H1 (cell line): Measurements from ENCODE around the gene PER2. TPM values are rescaled to one million over a fixed set of nuclear protein-coding genes. Genes with fewer than 3 reads are reported as not detected.

Experiments used
- BACH1 ChIP-seq: IDR thresholded peaks from 2 replicates; pipeline ENCODE4 v1.6.1; 2012; ENCODE audit warnings: low read length, improper control_type of control experiment
- polyA plus RNA-seq, 7 experiments: library from polyadenylated mRNA; depleted of rRNA in 3 of 7; stranded (reverse) in 5 of 7; unstranded in 2 of 7; fragments of >200 nt in 5 of 7; fragments of 200-250 nt in 2 of 7; gene quantifications; 1 replicate in 5 of 7; 2 replicates in 1 of 7; 4 replicates in 1 of 7; pipeline versions ENCODE4 v1.2.1 to v1.2.3, GENCODE V29; 2011 to 2013; ENCODE audit warnings: missing spikeins in 2 of 7, mixed read lengths in 2 of 7
- total RNA-seq: library from RNA; stranded (reverse); fragmentation: NEBNext Ultra II Directional; extraction: Animal tissue kit (Norgen Biotek cat#: 25700); gene quantifications from 2 replicates; pipeline ENCODE4 v1.2.1, GENCODE V29; 2021
- TF ChIP-seq, protein P1 (sequence below): fragments of 300-600 bp; sonication (generic); IDR thresholded peaks from 2 replicates; pipeline ENCODE4 v1.7.1; 2012; ENCODE audit warnings: low read length, moderate library complexity, mild to moderate bottlenecking, inconsistent platforms; ENCODE audit not compliant: insufficient replicate concordance

The PER2 gene
- total and polyA plus RNA-seq, 2 of the 8 experiments (the other 6 are each of a cell fraction or from before 2014, with no cell fraction given) = 0.91 to 5.5 TPM

DNA sequence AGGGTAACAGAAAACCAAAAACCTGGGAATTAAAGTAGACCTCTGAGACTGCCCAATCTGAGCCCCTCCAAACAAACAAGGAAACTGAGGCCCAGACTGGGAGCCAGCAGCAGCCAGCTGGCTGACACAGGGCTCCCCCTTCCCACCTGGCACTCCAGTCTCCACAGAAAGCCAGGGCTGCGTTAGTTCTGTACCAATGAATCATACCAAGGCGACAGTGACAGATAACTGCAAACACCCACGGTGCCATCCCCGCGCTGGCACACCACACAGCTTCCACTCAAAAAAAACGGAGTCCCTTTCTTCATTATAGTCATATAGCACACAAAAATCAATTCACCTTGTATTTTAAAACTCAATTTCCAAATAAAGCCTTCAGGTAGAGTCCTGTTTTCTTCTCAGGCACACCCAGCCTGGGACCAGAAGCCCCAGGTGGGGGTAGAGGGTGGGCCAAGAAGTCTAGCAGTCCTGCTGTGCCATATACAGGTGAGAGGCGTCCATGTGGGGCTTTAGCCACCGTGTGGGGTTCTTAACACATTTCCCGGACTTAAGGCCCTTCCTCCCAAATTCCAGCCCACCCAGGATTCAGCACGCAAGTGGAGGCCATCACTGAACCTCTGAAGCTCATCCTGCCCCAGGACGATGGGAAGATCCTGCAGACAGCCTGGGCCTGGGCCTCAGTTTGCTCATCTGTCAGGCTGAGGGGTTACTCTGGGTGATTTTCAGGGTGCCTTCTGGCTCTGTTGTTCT, 1.2 kb downstream of the PER2 start (continued):
- TF ChIP-seq, protein P1, sequence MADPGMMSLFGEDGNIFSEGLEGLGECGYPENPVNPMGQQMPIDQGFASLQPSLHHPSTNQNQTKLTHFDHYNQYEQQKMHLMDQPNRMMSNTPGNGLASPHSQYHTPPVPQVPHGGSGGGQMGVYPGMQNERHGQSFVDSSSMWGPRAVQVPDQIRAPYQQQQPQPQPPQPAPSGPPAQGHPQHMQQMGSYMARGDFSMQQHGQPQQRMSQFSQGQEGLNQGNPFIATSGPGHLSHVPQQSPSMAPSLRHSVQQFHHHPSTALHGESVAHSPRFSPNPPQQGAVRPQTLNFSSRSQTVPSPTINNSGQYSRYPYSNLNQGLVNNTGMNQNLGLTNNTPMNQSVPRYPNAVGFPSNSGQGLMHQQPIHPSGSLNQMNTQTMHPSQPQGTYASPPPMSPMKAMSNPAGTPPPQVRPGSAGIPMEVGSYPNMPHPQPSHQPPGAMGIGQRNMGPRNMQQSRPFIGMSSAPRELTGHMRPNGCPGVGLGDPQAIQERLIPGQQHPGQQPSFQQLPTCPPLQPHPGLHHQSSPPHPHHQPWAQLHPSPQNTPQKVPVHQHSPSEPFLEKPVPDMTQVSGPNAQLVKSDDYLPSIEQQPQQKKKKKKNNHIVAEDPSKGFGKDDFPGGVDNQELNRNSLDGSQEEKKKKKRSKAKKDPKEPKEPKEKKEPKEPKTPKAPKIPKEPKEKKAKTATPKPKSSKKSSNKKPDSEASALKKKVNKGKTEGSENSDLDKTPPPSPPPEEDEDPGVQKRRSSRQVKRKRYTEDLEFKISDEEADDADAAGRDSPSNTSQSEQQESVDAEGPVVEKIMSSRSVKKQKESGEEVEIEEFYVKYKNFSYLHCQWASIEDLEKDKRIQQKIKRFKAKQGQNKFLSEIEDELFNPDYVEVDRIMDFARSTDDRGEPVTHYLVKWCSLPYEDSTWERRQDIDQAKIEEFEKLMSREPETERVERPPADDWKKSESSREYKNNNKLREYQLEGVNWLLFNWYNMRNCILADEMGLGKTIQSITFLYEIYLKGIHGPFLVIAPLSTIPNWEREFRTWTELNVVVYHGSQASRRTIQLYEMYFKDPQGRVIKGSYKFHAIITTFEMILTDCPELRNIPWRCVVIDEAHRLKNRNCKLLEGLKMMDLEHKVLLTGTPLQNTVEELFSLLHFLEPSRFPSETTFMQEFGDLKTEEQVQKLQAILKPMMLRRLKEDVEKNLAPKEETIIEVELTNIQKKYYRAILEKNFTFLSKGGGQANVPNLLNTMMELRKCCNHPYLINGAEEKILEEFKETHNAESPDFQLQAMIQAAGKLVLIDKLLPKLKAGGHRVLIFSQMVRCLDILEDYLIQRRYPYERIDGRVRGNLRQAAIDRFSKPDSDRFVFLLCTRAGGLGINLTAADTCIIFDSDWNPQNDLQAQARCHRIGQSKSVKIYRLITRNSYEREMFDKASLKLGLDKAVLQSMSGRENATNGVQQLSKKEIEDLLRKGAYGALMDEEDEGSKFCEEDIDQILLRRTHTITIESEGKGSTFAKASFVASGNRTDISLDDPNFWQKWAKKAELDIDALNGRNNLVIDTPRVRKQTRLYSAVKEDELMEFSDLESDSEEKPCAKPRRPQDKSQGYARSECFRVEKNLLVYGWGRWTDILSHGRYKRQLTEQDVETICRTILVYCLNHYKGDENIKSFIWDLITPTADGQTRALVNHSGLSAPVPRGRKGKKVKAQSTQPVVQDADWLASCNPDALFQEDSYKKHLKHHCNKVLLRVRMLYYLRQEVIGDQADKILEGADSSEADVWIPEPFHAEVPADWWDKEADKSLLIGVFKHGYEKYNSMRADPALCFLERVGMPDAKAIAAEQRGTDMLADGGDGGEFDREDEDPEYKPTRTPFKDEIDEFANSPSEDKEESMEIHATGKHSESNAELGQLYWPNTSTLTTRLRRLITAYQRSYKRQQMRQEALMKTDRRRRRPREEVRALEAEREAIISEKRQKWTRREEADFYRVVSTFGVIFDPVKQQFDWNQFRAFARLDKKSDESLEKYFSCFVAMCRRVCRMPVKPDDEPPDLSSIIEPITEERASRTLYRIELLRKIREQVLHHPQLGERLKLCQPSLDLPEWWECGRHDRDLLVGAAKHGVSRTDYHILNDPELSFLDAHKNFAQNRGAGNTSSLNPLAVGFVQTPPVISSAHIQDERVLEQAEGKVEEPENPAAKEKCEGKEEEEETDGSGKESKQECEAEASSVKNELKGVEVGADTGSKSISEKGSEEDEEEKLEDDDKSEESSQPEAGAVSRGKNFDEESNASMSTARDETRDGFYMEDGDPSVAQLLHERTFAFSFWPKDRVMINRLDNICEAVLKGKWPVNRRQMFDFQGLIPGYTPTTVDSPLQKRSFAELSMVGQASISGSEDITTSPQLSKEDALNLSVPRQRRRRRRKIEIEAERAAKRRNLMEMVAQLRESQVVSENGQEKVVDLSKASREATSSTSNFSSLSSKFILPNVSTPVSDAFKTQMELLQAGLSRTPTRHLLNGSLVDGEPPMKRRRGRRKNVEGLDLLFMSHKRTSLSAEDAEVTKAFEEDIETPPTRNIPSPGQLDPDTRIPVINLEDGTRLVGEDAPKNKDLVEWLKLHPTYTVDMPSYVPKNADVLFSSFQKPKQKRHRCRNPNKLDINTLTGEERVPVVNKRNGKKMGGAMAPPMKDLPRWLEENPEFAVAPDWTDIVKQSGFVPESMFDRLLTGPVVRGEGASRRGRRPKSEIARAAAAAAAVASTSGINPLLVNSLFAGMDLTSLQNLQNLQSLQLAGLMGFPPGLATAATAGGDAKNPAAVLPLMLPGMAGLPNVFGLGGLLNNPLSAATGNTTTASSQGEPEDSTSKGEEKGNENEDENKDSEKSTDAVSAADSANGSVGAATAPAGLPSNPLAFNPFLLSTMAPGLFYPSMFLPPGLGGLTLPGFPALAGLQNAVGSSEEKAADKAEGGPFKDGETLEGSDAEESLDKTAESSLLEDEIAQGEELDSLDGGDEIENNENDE = no peak
- TF ChIP-seq BACH1 = no peak
- TF ChIP-seq, all 59 proteins: peak for 0
